IPS DF 19.7 (cell line): ENCODE data around the gene CYB561D2.

Experiments used
- DNase-seq: peaks from one replicate; pipeline ENCODE4 v3.0.0-alpha.2; 2013; ENCODE audit warnings: low read depth, low spot score

The CYB561D2 gene

GRCh38 chr3:50365080-50365841 lies 14.6 kb downstream of the CYB561D2 start:
- DNase-seq = no peak

GRCh38 chr3:50365842-50366220 lies 15.2 kb downstream of the CYB561D2 start:
- no peak for DNase-seq

GRCh38 chr3:50369012-50369670 lies 18.5 kb downstream of the CYB561D2 start:
- no peak for DNase-seq

- DNase-seq = no peak
Measured at GRCh38 chr3:50370594-50370993, 19.9 kb downstream of the CYB561D2 start.

- no peak for DNase-seq
Measured at GRCh38 chr3:50371133-50371685, 20.5 kb downstream of the CYB561D2 start.

- no peak for DNase-seq
Measured at GRCh38 chr3:50372349-50372748, 21.7 kb downstream of the CYB561D2 start.

- DNase-seq = peak; percentile 60
Measured at GRCh38 chr3:50373146-50374051, 22.7 kb downstream of the CYB561D2 start.

- no peak for DNase-seq
Measured at GRCh38 chr3:50374363-50375257, 23.9 kb downstream of the CYB561D2 start.

GRCh38 chr3:50375258-50375931 lies 24.7 kb downstream of the CYB561D2 start:
- no peak for DNase-seq

- DNase-seq = no peak
Measured at GRCh38 chr3:50378024-50378423, 27.4 kb downstream of the CYB561D2 start.

- no peak for DNase-seq
Measured at GRCh38 chr3:50378757-50379156, 28.1 kb downstream of the CYB561D2 start.

GRCh38 chr3:50380405-50381085 lies 29.9 kb downstream of the CYB561D2 start:
- DNase-seq = no peak

GRCh38 chr3:50381383-50381782 lies 30.7 kb downstream of the CYB561D2 start:
- no peak for DNase-seq

GRCh38 chr3:50382722-50383121 lies 32.1 kb downstream of the CYB561D2 start:
- DNase-seq = no peak

GRCh38 chr3:50383750-50384149 lies 33.1 kb downstream of the CYB561D2 start:
- no peak for DNase-seq

- no peak for DNase-seq
Measured at GRCh38 chr3:50385754-50386153, 35.1 kb downstream of the CYB561D2 start.

- no peak for DNase-seq
Measured at GRCh38 chr3:50388016-50388719, 37.5 kb downstream of the CYB561D2 start.

GRCh38 chr3:50388720-50389413 lies 38.2 kb downstream of the CYB561D2 start:
- no peak for DNase-seq

GRCh38 chr3:50389414-50389767 lies 38.7 kb downstream of the CYB561D2 start:
- DNase-seq = no peak
